Activated effector memory CD4-positive, alpha-beta T cell treated with anti-CD3 and anti-CD28 coated beads, Interleukin-2, amount 50 U/mL, for 16 hours (primary cell): ENCODE results near the gene CDK18.
"Not testable (repeated sequence)": the region's sequence is repeated elsewhere in the genome, so short reads cannot be mapped to it uniquely, and the experiment has no call there.

Source experiments
- DNase-seq: peaks from one replicate; pipeline ENCODE4 v3.0.0-alpha.2; 2020

The CDK18 gene

DNA sequence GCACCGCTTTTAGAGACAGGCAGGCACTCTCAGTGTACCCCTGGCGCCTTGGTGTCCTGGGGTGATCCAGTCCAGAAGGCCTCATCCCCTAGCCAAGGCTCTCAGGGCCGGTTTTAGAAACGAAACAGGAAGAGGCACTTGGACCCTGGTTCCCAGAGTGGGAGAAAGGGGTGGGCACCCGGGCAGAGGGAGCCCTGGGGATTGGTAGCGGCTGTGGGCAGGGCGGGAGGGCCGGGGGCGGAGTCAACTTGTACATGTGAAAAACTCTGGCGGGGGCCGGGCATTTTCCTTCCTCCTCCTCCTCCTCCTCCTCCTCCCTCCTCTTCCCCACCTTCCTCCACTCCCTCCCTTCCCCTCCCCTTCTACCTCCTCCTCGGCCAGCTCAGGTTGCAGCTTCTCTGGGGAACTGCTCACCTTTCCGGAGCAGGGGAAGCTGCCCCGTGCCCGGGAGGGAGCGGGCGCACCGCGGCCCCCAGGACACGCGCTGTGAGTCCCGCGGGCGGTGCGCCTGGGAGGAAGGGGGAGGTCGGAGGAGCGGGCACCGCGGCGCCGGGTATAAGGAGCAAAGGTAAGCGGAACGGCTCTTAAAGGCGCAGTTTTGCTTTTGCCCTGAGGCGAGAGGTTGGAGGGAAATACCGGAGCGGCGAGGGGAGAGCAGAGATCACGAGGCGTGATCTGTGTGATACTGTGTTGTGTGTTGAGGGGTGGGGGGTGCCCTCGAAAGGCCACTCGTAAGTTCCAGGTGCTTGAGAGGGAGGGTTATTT, at the start of gene CDK18:
TSS of gene CDK18 (plus strand) at position 359 of the 765 bp plus-strand sequence. CDS start 18,499 bp downstream, outside the sequence.
- DNase-seq = peak; percentile 75

DNA sequence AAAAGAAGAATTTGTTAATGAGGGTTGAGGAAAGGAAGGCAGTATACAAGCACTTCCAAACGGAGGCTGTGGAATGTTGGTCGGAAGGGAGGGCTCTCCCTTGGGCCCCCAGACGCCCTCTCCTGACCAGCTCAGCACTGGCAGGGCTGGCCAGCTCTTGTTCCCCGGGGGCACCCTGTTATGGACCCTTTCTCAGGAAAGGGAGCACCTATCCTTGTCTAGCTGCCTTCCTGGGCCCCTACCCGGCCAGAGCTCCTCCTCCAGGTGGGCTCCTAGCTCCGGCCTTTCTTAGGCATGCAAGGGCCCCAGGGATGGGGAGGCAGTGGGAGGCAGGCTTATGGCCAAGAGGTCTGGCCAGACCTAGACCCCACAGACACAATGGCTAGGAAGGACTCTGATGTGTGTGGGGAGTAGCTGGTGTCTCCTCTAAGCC, 49.5 kb upstream of the CDK18 start:
- DNase-seq = no peak

DNA sequence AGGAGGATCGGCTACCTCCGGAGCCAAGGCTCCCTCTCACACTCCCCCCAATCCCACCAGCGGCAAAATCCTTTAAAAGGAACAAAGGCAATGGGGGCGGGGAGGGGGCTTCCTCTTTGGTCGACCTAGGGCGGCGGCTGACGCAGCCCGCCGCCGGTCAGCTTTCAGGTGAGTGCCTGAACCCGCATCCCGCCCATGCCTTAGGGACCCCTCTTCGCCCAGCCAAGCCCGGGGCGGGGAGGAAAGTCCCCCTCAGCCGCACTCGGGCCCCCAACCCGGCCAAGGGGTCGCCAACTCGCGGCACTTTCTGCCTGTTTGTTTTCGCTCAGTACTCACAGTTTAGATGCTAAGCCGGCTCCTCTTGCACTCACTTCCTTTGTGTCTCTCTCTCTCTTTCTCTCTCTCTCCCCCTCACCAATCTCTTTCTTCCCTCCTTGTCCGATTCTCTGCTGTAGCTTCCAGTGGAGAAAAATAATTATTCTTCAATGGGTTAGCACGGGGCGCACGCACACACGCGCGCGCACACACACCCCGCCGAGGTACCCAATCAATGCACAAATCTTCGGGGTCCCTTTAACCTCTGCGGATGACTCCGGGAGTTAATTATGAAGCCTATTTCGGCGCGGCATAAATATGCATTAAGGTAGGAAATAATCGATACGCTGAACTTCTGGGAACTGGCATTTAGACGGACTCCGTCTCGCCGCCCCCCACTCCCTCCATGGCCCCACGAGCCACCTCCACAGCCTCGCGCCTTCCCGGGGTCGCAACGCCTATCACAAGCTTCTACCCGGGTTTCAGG, 48.7 kb upstream of the CDK18 start, which contains the start of gene BLACAT1:
TSS of gene BLACAT1 (minus strand) at position 465 of the 802 bp plus-strand sequence.
- DNase-seq = no peak

DNA sequence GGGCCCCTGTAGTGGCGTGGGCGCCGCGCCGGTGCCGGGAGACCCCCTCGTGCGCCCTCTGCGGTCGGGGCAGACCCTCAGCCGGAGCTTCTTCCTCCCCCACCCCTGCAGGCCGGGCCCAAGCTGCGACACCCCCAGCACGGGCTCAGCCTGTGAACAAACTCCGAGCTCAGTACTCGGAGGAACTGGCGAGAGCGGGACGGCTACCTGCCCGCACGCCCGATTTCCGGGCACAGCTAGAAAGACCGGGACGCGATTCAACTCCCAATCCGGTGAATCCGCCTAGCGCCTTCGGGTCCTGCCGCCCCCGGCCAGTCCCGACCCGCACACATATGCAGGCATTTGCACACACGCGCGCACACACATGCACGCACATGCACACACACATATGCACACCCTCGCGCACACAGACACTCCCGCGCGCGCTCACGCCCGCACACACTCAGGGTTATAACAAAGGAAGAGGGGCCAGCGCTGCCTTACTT, 48.0 kb upstream of the CDK18 start:
- DNase-seq = no peak

DNA sequence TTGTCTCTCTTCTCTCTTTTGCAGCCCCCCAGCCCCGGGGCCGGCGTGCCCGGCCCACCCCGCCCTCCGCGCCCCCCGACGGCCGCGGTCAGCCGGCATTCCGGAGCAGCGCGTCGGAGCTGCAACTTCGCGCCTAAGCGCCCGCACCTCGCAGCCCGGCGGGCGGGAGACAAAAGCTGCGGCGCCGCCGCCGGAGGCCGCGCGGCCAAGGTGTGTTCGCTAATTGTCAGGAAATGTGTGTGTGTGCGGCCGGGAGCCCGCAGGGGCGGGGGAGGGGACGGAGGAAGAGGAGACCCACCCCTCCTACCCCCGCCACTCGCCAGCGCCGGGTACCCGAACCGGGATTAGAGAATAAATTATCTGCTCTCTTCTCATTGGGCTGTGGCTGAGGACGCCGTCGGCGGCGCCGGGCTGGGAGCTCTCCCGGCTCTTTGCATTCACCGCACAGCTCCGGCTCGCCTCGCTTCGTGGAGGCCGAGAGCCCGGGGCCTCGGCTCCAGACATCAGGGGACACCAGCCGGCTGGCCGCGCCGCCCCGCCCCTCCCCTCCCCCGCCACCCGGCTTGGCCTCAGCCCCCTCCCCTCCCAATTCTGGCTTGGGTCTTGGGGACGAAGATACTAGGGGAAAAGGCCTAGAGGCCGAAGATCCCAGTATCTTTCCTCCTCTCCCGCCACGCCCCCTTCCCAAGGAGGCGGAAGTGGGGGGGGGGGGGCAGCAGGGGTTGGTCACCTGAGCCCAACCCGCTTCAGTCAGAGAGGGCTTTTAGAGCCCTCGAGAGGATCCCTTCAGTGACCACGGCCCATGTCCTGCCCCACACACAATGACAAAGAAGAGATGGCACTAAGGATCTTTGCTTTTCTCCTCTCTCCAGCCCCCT, 47.4 kb upstream of the CDK18 start:
- DNase-seq = no peak

DNA sequence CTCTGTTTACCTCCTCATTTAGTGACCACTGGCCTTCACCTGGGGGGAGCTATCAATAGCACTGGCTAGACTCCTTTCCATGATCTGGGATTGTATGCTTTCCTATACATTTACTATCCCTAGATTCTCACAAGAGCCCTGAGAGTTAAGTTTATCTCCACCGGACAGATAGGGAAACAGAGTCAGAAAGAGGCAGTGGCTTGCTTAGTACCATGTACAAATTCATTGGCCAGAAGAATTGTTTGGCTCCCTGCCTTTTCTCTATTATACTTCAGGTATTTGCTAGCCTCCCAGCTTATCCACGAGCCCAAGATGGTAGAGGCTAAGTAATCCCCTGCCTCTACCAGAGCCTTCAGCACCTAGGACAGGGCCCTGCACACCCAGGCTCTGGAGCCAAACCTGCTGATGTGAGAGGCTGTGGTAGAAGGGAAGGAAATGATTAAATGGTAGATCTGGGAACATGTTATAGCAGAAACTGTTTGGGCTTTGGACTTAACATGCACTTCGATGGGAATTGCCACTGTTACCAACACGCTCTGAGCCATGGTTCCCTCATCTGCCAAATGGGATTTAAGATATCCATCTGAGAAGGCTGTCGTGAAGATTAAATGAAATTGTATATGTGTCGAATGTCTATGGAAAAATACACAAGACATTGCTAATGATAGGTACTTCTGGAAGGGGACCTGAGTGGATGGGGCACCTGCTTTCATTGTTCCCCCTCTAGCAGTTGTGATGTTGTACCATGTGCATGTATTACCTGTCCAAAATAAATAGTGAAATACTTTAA, 45.5 kb upstream of the CDK18 start:
- DNase-seq = no peak

DNA sequence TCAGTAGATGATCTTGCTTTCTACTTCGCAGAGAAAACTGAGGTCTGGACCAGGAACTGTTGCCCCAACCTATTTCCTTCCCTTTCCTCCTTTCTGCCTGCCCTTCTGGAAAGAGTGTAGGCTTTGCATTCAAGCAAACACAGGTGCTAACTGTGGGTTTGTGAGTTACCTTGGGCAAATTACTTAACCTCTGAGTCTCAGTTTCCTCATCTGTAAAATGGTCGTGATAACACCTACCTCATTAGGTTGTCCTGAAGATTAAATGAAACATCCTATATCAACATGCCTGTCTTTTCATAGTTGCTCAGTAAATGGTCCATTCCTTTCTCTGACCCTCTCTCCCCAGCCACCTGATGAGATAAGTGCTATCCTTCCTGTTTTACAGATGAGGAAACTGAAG, 39.1 kb upstream of the CDK18 start:
- DNase-seq = no peak

DNA sequence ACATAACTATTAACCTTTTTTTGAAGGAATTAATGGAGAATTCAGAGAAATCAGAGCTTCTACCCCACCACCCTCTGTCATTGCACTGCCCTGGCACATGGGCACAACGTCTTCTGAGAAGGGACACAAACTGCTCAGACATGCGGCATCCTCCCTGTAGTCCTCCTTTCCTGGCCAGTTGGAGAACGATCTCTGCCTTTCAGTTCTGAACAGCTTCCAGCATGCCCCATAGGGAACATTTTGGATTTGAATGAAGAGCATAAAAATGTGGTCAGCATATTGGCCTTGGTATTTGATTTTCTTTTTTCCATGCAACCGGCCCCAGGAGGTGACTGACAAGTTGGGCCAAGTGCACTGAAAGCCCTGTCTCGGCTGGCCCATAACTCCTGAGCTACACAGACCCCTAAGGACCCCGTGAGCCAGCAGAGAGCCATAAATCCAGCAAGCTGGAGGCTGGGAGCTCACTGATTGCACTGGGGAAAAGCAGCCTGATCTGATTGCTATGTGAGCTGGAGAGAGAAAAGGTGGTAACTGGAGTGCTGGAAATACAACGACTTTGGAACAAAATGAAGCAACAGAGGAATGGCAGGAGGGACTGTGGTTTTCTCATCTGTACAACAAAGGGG, 37.8 kb upstream of the CDK18 start:
- no peak for DNase-seq

DNA sequence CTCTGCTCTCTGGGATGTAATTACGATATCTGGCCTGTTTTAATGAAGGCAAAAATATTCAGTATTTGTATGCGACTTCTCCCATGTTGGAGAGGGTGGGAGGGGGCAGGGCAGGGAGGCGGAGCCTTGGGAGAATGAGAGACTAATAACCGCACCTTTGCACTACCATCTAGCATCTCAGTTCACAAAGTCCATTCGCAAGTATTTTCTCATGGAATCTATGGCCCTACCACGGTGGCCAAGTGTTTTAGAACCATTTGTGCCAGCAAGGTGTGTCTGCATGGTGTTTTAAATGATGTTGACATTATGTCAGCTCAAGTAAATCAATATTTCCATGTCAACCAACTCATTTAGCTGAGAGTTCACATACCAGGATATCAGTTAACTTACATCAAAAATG, 34.3 kb upstream of the CDK18 start:
- no peak for DNase-seq

DNA sequence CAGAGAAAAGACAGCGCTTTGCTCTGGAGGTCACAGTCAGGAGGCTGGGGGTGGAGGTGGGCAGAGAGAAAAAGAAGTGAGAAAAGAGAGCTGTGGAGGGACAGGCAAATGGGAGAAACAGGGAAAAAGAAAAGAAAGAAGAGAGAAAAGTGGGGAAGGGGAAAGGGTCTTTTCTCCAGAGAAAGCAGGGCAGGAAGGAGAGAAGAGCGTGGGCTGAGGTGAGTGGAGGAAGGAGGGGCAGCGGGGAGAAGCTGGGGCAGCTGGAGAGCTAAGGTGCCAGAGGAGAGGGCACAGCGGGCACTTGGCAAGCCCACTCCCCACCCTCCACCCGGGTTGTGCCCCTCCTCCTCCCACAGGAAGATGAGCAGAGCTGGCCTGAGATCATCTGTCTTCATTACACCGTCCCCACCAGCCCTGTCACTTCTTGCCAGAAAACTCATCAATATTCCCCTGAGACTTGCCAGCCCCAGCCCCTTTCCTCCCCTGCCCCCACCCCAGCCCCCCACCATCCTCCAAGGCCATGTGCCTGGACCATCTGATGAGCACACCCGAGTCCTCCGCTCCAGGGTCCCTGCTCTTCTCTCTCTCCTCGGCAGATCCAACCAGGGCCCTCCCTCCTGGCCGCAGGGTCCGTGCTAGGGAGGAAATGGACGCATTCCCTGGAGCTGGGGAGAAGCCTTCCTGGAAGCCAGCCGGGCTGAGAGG, 31.6 kb upstream of the CDK18 start:
- DNase-seq = no peak

DNA sequence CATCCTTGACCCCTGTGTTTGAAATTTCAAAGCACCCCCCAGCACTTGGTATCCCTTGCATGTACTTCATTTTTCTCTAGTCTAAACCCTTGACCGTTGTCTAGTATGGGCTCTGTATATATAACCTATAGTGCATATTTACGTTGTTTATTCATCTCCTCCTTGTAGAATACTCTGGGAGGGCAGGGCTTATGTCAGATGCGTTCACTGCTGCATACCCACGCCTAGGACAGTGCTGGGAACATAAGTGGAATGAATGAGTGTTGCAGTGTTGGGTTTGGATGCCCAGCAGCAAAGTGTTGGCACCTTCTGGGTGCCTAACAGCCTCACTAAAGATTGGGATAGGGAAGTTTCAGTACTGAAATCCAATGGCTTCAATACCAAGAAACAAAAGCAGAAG, 31.0 kb upstream of the CDK18 start:
- no peak for DNase-seq

DNA sequence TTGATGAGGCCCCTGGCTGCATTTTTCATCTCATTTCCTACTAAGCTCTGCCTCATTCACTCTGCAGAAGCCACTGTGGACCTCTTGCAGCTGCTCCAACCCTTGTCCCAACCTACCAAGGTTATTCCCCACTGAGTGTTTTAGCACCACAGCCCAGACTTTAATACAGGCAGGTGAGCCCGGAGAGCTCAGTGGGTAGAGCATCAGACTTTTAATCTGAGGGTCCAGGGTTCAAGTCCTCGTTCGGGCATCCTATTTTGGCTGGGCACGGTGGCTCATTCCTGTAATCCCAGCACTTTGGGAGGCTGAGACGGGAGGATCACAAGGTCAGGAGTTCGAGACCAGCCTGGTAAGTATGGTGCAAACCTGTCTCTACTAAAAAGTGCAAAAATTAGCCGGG, 30.5 kb upstream of the CDK18 start:
- DNase-seq = no peak

DNA sequence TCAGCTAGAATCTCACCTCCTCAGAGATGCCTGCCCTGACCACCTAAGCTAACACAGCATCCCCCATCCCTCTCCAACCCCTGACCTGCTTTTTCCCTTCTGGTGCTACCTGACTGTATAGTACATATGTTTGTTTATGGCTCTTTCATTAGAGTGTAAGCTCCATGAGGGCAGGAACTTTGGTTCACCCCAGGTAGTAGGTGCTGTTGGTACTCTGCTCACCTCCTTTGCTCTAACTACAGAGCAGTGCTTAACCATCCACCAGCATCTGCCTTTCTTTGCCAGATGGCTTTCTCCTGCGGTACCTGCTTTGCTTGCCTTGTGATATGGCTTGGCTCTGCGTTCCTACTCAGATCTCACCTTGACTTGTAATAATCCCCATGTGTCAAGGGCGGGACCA, 29.9 kb upstream of the CDK18 start:
- DNase-seq = no peak

DNA sequence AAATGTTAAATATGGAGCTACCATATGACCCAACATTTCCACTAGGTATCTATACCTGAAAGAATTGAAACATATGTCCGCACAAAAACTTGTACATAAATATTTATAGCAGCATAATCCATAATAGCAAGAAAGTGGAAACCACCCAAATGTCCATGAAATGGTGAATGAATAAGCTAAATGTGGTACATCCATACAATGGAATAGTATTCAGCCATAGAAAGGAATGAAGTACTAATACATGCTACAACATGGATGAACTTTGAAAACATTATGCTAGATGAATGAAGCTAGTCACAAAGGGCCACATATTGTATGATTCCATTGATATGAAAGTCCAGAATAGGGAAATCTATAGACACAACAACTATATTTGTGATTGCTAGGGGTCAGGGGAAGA, 28.6 kb upstream of the CDK18 start:
- no peak for DNase-seq

DNA sequence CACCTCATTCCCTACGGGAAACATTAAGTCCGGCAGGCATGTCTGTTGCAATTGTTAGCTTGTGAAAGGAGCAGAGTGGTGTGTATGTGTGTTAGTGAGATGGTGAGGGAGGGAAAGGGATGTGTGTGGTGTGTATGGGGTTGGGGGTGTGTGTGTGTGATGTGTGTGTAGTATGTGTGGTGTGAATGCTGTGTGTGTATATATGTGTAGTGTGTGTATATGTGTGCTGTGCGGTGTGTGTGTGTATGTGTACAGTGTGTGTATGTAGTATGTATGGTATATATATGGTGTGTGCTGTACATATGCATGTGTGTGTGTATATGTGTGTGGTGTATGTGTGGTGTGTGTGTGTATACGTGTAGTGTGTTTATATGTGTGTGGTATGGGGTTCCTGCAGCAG, 27.8 kb upstream of the CDK18 start:
- no peak for DNase-seq

DNA sequence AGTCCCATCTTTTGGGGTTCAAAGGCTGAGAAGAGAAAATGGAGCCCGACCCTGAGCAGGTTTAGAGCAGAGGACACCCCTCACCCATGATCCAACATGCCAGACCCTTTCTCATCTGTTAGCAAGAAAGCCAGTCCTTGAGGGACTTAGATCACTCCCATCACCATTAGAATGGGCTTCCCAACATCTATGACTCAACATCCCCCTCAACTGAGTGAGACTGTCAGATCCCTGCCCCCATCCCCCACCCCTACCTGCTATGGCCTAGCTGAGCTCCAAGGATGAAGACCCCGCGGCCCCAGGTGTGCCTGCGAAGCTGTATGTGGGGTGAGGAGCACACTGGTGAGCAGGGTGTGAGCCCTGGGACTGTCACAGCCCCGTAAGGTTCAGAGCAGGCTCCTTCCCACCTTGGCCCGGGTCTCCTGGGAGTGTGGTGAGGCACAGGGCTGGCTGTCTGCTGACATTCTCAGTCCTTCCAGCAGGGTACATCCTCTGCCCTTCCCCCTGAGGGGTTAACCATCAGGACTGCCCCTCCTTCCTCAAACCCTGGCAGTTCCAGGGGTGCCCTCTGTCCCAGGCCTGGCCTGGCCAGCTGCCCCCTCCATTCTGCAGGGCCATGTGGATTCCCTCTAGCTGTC, 27.2 kb upstream of the CDK18 start:
- DNase-seq = no peak

DNA sequence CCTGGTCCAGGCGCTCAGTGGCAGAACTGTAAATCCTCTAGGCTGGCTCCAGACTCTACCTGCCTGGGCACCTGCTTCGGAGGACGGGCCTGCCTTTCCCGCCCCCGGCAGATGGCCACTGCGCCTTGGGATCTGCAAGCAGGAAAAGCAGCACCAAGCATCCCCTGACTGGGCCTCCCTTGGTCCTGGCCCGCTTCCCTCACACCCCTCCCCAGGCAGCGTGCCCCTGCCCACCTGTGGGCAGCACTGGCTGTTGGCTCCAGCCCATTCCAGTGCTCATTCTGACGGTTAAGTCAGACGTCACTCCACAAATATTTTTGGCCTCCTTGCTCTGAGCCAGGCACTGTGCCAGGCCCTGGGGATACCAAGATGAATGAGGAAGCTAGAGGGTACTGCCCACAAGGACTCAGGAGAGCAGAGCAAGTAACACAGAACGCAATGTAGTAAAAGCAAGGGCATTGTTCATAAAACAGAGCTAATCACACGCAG, 26.7 kb upstream of the CDK18 start:
- no peak for DNase-seq

DNA sequence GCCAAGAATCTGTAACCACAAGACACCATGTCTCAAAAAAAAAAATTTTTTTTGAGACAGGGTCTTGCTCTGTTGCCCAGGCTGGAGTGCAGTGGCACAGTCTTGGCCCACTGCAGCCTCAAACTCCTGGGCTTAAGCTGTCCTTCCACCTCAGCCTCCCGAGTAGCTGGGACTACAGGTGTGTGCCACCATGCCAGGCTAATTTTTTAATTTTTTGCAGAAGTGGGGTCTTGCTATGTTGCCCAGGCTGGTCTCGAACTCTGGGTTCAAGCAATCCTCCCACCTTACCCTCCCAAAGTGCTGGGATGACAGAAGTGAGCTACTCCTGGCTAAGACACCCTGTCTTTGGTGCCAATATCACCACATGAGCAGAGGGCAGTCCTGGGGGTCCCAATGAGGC, 25.5 kb upstream of the CDK18 start:
- not testable (repeated sequence) for DNase-seq

DNA sequence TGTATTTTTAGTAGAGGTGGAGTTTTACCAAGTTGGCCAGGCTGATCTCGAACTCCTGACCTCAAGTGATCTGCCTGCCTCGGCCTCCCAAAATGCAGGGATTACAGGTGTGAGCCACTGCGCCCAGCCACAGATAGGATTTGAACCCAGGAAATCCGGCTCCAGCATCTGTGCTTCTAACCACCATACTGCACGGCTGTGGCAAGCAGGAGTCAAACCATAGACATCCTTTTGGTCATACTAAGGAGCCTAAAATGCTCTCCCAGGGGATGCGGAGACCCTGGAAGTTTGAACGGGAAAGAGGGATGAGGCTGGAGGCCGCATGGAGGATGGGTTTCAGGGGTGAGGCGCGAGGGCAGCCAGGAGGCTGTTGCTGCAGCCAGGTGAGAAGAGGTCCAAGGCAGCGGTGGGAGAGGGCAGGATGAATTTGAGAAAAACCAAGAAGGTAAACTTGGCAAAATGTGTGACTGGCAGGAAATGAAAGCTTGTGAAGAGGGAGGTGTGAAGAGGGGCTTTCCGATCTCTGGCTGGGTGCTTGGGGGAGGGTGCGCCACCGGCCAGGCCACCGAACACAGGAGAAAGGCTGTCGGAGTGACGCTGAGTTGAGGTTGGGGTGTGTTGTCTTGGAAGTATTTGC, 24.0 kb upstream of the CDK18 start:
- peak; percentile 82 for DNase-seq

DNA sequence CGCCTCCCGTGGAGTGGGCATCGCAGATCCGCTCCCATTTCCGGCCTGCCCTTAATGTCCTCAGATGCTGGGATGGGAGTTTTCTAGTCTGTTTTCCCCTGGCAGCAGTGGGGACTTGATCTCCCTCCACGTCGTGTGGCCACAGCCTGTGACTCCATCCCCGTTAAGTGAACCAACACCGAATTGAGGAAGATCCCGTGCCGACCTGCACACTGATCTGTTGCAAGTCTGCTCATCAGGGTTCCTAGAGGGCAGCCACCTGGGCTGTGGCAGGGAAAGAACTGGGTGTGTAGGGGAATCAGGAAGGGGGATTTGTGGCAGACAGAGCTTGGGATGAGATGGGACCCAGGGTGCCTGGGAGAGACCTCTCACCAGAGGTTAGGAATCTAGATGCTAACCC, 23.3 kb upstream of the CDK18 start:
- no peak for DNase-seq
